GM19395 (cell line): Measurements from ENCODE around the gene ATRNL1.
"Not testable (repeated sequence)": the region's sequence is repeated elsewhere in the genome, so short reads cannot be mapped to it uniquely, and the experiment has no call there.

Source experiments
- ATAC-seq: cut with Tn5 transposase; IDR thresholded peaks from one replicate; pipeline ENCODE4 v1.9.1; 2021; ENCODE audit warnings: mild to moderate bottlenecking, moderate library complexity; ENCODE audit not compliant: unreplicated experiment

Gene ATRNL1

DNA sequence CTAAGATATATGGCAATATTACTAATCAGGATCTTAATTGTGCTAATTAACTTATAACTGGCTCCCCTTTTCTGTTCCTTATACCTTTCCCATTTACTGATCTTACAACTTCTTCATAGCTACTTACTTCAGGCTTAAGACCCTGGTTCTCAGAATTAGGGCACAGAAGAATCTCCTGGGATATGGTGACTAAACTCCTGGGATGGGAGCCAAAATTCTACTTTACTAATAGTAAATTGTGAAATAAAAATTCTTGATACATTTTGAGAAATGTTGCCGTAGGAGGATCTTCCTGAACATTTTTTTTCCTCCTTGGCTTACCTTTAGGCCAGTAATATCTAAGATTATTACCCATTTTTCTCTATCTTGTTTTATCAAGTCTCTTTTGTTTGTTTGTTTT is 309.5 kb downstream of the ATRNL1 start:
- ATAC-seq = no peak

DNA sequence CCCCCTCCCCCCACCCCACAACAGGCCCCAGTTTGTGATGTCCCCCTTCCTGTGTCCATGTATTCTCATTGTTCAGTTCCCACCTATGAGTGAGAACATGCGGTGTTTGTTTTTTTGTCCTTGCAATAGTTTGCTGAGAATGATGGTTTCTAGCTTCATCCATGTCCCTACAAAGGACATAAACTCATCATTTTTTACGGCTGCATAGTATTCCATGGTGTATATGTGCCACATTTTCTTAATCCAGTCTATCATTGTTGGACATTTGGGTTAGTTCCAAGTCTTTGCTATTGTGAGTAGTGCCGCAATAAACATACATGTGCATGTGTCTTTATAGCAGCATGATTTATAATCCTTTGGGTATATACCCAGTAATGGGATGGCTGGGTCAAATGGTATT is 312.7 kb downstream of the ATRNL1 start:
- not testable (repeated sequence) for ATAC-seq

DNA sequence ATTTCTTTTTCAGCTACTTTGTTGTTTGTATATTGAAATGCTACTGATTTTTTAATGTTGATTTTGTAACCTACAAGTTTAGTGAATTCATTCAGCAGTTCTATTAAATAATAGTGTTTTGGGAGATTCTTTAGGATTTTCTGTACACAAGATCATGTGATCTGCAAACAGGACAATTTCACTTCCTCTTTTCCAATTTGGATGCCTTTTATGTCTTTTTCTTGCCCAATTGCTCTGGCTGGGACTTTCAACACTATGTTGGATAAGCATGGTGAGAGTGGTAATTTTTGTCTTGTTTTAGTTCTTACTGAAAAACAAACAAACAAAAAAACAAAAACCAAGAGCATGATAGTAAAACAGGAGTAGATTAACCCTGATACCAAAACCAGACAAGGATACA is 316.2 kb downstream of the ATRNL1 start:
- no peak for ATAC-seq

DNA sequence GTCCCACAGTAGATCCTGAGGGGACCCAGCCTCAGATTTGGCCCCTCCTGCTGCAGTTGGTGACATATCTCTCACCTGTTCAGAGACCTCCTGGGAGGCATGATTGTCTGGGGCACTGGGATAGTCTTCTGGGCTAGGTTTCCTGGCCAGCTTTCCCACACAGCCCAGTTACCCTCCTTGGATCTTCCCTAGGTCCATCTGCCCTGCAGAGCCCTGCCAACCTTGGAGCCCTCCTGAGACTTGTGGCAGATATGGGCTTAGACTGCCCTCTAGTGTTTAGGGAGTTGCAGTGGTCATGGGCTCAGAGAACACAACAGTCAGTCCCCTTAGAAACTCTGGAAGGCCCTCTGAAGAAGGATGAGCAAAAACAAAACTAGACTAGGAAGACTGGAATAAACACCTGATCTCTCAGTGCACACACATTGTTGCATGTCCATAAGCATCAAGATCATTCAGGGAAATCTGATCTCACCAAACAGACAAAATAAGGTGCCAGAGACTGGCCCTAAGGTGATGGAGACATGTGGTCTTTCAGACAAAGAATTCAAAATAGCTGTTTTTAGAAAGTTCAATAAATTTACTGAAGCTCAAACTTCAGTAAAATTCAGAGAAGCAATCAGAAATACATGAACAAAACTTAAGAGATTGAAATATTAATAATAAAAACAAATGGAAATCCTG is 324.6 kb downstream of the ATRNL1 start:
- peak; percentile 96 for ATAC-seq

DNA sequence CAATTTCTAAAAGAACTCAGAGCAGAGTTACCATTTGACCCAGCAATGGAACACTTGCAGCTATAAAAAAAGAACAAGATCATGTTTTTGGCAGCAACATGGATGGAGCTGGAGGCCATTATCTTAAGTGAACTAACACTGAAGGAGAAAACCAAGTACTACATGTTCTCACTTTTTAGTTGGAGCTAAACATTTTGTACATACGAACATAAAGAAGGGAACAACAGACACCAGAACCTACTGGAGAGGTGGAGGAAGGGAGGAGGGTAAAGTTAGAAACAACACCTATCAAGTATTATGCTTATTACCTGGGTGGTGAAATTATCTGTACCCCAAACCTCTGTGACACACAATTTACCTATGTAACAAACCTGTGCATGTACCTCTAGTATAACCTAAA is 329.5 kb downstream of the ATRNL1 start:
- ATAC-seq = no peak

DNA sequence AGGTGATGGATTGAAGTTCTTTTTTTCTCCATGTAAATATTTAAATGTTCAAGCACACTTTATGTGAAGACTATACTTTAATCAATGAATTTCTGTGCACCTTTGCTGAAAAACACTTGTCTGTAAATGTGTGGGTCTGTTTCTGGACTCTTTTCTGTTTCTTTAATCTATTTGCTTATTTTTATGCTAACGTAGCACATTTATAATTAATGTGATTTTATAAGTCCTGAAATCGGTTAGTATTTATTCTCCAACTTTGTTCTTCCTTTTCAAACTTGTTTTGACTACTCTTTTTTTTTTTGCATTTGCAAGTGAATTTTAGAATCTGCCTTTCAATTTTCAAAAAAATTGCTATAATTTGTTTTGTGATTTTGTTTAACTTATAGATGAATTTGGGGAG is 334.4 kb downstream of the ATRNL1 start:
- no peak for ATAC-seq

DNA sequence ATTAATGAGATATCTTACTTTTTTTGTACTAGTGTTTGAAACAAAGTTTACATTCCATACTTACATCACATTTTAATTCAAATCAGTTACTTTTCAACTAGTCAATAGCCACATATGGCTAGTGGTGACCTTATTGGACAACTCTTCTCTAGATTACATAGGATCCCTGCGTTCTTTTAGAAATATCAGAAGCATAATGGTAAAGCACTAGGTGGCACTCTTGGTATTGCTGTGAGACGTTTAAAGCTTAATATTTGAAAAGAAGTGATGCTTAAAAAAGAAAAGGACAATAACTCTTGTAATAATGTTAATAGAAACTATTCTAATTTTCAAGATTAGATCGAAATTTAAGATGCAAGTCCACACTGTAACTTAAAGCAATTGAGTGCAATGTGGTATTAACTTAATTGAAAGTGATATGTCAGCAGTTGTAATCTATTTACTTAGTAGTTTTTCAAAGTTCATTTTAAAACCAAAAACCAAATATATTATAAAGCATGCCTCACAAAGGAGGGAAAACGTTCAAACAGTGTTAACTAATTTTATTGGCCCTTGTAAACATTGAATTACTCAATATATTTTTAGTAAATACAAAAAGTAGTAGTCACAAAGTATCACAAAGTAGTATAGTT is 339.1 kb downstream of the ATRNL1 start:
- ATAC-seq = no peak

DNA sequence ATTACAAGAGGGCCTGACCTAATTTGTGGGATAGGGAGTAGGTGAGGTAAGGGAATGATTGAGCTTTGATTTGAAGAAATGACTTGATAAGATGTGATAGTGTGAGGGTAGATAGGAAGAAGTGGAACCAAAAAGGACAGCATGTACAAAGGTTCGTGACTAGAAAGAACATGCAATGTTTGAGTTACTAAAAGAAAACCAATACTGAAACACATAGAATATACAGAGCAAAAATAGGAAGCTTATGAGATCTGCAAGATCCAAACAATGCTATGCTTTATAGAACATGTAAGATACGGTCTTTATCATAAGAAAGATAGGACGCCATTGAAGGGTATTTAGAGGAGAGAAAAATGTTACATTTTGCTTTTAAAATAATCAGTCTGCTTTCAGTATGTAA is 343.8 kb downstream of the ATRNL1 start:
- ATAC-seq = no peak

DNA sequence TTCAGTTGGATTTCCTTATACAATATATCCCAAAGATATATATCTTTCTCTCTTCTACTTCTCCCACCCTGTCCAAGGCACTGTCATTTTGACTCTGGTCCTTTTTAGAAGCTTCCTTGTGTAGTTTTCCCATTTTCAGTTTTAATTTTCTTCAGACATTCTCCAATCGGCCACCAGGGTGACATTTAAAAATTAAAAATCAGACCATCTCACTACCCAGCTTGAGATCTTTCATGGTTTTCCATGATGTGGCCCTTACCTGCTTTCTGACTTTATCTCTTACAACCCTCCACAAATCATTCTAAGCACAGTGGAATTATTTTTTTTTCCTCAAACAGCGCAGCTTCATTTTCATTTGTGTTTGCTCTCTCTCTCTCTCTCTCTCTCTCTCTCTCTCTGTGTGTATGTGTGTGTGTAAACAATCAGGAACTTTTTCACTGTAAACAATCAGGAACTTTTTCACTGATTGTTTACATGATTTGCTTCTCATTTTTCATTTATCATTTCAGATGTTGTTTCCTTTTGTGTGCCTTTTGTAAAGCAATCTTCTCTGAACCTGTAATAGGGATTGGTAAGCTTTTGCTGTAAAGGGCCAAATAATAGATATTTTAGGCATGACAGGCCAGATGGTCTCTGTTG is 348.9 kb downstream of the ATRNL1 start:
- no peak for ATAC-seq

DNA sequence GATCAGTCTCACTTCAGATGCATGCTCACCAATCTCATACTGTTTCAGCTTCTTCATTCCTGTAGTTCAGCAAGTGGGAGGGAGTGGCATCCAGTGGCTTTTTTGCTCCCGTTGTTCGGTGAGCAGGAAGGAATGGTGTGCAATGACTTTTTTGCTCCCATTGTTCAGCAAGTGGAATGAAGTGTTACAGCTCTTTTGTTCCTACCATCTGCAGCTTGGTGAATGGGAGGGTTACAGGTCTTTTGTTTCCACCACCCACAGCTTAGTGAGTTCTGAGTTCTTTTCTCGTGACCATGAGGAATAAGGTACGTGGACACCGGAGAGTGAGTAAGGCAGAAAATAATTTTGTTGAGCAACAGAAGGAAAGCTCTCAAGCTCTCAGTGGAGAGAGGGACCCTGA is 363.6 kb downstream of the ATRNL1 start:
- no peak for ATAC-seq

DNA sequence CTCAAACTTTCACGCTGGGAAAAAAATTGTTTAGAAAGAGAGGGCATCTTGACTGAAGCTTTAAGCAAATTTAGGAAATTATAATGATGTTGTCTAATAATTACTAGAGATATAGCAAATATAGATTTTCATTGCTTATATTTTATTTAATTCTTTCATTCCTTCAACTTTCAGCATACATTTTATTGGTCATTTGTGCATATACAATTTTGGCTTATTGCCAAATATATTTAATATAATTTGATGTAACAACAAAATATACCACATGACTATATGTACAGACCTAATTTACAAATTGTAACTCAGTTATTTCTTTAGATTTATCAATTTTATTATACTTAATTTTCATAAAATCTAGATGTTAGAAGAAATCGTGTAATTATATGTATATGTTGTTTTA is 390.1 kb downstream of the ATRNL1 start:
- no peak for ATAC-seq

DNA sequence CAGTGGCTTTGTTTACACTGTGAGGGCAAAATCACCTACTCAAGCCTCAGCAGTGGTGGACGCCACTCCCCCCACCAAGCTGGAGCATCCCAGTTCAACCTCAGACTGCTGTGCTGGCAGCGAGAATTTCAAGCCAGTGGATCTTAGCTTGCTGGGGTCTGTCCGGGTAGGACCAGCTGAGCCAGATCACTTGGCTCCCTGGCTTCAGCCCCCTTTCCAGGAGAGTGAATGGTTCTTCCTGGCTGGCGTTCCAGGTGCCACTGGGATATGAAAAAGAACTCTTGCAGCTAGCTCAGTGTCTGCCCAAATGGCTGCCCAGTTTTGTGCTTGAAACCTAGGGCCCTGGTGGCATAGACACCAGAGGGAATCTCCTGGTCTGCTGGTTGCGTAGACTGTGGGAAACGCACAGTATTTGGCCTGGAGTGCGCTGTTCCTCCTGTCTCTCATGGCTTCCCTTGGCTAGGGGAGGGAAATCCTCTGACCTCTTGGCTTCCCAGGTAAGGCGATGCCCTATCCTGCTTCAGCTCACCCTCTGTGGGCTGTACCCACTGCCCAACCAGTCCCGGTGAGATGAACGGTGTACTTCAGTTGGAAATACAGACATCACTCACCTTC is 398.5 kb downstream of the ATRNL1 start:
- no peak for ATAC-seq

DNA sequence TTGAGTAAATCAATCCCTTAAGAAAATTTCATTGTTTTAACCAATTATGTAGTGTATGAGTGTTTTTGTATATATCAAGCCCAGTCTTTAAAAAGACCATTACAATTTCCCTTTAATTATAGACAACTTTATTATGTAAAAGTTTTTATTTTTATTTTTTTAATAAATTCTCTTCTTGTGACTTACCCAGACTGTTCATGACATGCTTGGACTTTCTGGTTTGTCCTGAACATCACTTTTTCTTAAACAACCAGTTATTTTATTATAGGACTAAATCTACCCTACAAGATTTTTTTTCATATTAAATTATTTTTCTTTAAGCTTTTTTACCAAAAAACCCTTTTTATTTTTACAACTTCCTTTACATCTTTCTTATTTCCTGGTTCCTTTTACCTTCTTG is 410.4 kb downstream of the ATRNL1 start:
- ATAC-seq = no peak

DNA sequence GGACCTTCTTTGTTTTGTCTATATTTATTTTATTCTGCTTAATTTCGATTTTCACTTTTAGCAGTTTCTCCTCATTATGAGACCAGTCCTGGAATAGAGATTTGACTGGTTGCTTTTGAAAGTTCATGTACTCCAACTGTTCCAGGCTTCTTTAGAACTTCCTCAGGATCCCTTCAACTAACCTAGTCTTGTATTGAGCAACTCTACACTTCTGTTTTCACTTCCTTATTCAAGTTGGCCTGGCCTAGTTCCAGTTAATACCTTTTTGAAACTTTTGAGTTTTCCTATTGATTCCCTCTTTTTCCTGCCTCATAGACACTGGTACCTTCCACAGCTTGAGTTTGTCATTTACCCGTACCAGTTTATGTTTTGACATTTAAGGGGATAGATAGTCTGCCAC is 421.7 kb downstream of the ATRNL1 start:
- ATAC-seq = no peak

DNA sequence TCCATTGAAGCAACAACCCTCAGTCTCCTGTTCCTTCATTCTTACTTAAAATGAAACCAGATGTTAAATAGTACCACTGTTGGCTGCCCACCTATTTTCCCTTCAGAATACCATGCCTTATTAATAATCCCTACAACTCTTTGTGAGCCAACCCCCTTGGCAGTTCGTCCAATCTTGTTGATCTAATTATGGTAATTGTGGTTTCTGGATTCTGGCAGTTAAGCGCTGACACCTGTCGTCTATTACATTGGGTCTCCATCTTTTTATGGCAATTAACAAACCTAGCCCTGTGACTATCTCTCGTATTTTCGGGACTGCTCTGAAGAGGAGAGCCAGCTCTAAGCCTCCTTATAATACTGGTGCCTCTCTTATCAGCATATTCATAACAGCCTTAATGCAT is 432.0 kb downstream of the ATRNL1 start:
- no peak for ATAC-seq

DNA sequence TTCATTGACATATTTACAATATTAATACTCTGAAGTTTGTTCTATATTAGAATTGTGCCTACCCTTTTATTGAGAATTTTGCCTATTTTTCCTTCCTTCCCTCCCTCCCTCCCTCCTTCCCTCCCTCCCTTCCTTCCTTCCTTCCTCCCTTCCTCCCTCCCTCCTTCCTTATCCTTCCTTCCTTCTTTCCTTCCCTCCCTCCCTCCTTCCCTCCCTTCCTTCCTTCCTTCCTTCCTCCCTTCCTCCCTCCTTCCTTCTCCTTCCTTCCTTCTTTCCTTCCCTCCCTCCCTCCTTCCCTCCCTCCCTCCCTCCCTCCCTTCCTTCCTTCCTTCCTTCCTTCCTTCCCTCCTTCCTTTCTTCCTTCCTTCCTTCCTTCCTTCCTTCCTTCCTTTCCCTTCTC is 434.5 kb downstream of the ATRNL1 start:
- not testable (repeated sequence) for ATAC-seq

DNA sequence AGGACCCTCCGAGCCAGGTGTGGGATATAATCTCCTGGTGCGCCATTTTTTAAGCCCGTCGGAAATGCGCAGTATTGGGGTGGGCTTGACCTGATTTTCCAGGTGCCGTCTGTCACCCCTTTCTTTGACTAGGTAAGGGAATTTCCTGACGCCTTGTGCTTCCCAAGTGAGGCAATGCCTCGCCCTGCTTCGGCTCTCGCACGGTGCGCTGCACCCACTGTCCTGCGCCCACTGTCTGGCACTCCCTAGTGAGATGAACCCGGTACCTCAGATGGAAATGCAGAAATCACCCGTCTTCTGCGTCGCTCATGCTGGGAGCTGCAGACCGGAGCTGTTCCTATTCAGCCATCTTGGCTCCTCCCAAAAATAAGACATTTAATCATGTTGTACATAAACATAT is 443.2 kb downstream of the ATRNL1 start:
- ATAC-seq = not testable (repeated sequence)

DNA sequence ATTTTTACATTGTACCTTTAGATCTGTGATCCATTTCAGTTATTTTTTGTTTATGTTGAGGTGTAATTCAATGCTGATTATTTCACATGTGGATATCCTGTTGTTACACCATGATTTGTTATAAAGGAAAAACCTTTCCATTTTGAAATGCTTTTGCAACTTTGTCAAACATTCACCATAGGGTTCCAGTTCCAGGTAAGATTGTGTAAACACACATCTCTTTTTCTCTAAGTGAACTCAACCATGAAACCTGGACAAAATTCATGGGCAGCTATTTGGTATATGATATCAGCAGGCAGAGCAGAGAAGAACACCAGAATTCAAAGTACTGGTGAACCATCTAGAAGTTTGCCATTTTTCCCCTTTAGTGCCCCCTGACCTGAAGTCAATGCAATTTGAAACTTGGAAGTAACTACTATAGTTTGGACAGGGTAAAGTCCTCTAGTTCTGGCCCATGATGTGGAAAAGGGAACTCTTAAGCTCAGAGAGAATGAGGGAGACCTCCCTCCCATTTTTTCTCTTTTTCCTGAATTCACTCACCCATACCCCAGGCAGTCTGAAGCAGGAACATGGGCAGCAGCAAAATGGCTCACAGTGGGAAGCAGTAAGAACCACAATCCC is 446.1 kb downstream of the ATRNL1 start:
- no peak for ATAC-seq

DNA sequence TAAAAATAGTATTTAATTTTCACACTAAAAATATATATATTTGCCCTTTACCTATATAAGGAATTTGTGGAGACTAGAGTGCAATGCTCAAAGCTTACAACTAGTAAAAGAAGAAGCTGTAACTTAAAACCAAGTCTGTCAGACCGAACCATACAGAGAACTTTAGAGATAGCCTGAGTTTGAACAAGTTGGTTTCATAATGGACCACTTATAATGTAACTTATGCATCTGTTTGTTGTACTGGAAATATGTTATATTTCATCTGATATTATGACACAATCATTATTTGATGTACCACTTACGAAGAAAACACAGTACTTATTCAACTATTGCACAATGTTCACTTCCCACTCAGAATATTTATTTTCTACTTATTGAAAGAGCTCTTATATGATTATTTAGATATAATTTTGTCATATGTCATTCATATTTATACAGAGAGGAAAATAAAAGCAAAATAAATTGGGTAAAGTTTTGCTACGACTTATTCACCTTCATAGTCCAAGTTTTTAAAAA is 462.8 kb downstream of the ATRNL1 start:
- no peak for ATAC-seq

DNA sequence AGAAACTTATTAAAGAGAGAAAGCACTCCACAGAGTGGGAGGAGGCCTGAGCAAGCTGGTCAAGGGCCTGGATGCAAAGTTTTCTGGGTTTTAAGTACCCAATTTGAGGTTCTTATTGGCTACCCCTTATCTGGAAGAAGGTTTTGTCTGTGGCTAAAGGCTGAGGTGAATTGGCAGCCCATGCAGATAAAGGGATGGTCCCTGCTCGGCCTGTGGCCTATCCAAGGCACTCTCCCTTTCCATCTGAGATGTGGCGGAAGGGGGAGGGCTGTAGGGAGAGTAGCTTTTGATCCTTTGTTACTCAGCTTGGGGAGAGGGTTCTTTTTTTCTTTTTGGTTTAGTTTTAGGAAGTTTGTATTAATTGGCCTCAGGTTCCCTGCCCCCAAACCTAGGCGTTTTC is 465.1 kb downstream of the ATRNL1 start:
- ATAC-seq = no peak

DNA sequence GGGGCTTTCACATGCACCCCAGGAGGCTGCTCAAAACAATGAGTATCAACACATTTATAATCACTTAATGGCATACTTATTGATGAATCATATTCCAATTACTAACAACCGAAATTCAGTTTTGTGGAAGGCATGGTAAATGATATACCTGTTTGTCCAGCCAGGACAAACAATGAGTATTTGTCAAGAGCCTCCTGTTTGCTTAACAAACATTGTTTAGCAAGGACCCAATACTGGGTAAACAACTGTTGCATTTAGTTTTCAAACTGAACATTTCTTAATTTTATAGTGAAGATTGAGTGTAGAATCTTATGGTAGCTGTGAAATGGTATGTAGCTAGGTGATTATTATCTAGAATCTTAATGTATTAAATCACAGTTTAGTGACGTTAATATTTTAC is 473.7 kb downstream of the ATRNL1 start:
- no peak for ATAC-seq
